Left ventricle myocardium superior (tissue), 1 donor: ENCODE measurements around the gene ZBTB49. TPM values are rescaled to one million over a fixed set of nuclear protein-coding genes. Genes with fewer than 3 reads are reported as not detected.

Experiments
- ATAC-seq: fragments of 200-7000 bp; cut with Tn5 transposase; one replicate; pipeline ENCODE4 v1.9.1; 2020; ENCODE audit warnings: mild to moderate bottlenecking, moderate library complexity
- DNase-seq: peaks from one replicate; pipeline ENCODE4 v3.0.0-alpha.2; 2020
- intact Hi-C: fragments of 100-400 bp; cut with micrococcal nuclease; formaldehyde crosslinking; loops from one replicate; pipeline ENCODE4 v1.11.0; 2022
- total RNA-seq: library from RNA; stranded (reverse); fragmentation: NEBNext Ultra II Directional; extraction: Animal tissue kit (Norgen Biotek cat#: 25700); gene quantifications from one replicate; pipeline ENCODE4 v1.2.1, GENCODE V29; 2021
- donor health status: DM: no; HTN: yes; CAD: no; lungs with severe emphysema.

The ZBTB49 gene
- total RNA-seq, 1 donor from 2014 or later, result 3.8 TPM

- no peak for ATAC-seq
Measured at GRCh38 chr4:4320951-4321714, 31.1 kb downstream of the ZBTB49 start.

GRCh38 chr4:4321951-4322688 lies 32.1 kb downstream of the ZBTB49 start:
- DNase-seq (no peak), ATAC-seq (no peak)
- intact Hi-C loops, result no loop called here

More at GRCh38 chr4:4320951-4321714, 31.1 kb downstream of the ZBTB49 start:
- intact Hi-C loops, result no loop called here
- DNase-seq, result no peak

- intact Hi-C loops, result no loop called here
- DNase-seq, result no peak
- ATAC-seq, result peak; percentile 16
Measured at GRCh38 chr4:4323705-4324534, 33.9 kb downstream of the ZBTB49 start.

DNA sequence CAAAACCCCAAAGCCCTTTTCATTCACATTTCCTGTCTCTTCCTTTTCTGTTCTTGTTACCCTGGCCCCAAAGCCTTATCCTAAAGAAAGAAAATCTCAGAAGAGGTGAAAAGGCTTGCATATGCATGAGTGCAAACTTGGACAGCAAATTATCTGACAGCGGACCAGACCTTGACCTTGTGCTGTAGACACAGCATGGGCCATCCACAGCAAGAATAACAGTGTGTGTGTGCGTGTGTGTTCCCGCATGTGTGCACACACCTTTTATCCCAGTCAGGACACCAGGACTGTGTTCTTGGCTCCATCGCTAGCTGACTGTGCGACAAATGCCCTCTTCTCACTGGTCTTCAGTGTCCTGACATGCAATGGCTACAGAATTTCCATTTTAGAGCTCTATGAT lies 35.3 kb downstream of the ZBTB49 start:
- ATAC-seq (no peak), DNase-seq (no peak)
- intact Hi-C loops, result no loop called here

- DNase-seq, result no peak
- ATAC-seq, result no peak
- intact Hi-C loops, result no loop called here
Measured at GRCh38 chr4:4326166-4326565, 36.1 kb downstream of the ZBTB49 start.

DNA sequence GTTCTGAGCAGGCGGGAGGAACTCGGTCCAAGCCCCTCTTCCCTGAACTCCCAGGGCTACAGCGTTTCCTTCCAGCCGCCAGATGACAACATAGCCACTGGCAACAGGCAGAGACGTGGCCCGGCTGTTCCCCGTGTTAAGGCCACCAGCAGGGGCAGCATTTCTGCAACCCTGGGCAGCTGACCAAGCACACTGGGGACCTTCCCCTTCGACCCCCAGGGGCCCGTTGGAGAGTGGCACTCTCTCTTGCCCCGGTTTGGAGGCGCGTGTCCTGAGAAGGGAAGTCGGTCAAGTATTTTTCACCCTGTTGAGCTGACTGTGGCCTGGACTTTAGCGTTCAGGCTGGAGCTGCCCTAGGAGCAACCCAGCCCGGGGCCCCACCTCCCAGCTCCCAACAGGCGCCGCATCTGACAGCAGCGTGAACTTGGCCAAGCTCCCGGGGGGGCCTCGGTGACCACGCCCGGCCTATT lies 37.6 kb downstream of the ZBTB49 start:
- peak; percentile 67 for DNase-seq
- peak; percentile 85 for ATAC-seq
- intact Hi-C loops, result no loop called here

GRCh38 chr4:4328206-4328605 lies 38.2 kb downstream of the ZBTB49 start:
- no peak for DNase-seq
- no peak for ATAC-seq
- intact Hi-C loops, result no loop called here

DNA sequence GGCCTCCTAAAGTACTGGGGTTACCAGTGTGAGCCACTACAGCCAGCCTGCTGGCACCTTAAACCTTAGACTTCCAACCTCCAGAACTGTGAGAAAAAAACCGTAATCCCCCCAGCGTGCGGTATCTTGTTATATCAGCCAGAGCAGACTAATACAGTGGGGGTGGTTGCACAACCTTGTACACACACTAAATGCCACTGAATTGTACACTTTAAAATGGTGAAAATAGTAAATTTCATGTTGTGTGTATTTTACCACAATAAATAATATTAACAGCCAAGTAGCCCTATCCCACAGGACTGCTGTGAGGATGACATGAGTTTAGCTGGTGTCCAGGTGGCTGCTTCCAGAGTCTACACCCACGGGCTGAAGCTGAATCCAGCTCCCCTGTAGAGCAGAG lies 38.8 kb downstream of the ZBTB49 start:
- no peak for DNase-seq
- intact Hi-C loops, result no loop called here

GRCh38 chr4:4329496-4329895 lies 39.4 kb downstream of the ZBTB49 start:
- intact Hi-C loops, result no loop called here
- no peak for ATAC-seq
- no peak for DNase-seq

More for the DNA sequence above, 38.8 kb downstream of the ZBTB49 start:
- no peak for ATAC-seq

GRCh38 chr4:4330794-4331193 lies 40.7 kb downstream of the ZBTB49 start:
- ATAC-seq, result no peak
- intact Hi-C loops, result loop anchor here (5.0 kb wide), 1 partner anchor 78 kb away; no protein-coding TSS in a partner anchor
- DNase-seq, result no peak

DNA sequence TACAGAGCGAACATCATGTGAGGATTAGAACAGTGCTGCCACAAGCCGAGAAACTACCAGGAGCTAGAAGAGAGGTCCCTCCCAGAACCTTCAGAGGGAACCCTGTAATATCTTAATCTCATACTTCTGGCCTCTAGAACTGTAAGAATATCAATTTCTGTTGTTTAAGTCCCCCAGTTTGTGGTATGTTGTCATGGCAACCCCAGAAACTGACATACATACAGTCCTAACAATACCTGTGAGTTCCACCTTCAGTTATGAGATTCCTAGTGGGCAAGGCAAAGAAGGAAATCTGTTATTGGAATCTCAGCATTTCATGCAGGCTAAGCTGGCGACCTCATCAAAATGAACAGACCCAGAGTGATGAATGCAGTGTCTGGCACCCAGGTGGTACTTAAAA lies 42.5 kb downstream of the ZBTB49 start:
- DNase-seq (no peak), ATAC-seq (no peak)
- intact Hi-C loops, result loop anchor here (5.0 kb wide), 1 partner anchor 80 kb away; no protein-coding TSS in a partner anchor

DNA sequence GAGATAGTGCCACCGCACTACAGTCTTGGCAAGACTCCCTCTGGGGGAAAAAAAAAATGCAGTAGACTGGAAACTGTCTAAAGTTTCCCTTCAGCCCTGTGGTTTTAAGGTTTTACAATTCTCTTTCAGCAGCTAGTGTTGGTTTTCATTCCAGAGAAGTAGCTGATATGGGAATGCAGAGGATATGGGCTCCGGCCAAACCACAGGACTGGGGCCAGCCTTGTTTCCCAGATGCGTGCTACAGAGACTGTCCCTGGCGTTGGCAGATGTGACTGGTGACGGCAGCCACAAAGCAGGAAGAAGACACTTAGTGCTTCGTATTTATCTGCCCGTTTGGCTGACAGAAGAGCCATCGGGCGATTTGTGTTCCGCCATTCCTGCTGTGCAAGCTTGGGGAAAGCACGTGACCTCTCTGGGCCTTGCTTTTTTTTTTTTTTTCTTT lies 43.2 kb downstream of the ZBTB49 start:
- ATAC-seq (peak; percentile 84), DNase-seq (peak; percentile 67)
- intact Hi-C loops, result loop anchor here (5.0 kb wide), 1 partner anchor 81 kb away; no protein-coding TSS in a partner anchor

DNA sequence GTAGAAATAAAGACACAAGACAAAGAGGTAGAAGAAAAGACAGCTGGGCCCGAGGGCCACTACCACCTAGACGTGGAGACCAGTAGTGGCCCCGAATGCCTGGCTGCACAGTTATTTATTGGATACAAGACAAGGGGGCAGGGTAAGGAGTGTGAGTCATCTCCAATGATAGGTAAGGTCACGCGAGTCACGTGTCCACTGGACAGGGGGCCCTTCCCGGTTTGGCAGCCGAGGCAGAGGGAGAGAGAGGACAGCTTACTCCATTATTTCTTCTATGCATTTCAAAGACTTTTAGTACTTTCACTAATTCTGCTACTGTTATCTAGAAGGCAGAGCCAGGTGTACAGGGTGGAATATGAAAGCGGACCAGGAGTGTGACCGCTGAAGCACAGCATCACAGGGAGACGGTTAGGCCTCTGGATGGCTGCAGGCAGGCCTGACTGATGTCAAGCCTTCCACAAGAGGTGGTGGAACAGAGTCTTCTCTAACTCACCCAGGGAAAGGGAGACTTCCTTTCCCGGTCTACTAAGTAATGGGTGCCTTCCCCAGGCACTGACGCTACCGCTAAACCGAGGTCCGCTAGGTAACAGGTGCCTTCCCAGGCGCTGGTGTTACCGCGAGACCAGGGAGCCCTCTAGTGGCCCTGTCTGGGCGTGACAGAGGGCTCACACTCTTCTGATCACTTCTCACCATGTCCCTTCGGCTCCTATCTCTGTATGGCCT lies 44.9 kb downstream of the ZBTB49 start:
- intact Hi-C loops, result loop anchor here (5.0 kb wide), 1 partner anchor 83 kb away; no protein-coding TSS in a partner anchor
- DNase-seq (peak; percentile 80), ATAC-seq (peak; percentile 62)

DNA sequence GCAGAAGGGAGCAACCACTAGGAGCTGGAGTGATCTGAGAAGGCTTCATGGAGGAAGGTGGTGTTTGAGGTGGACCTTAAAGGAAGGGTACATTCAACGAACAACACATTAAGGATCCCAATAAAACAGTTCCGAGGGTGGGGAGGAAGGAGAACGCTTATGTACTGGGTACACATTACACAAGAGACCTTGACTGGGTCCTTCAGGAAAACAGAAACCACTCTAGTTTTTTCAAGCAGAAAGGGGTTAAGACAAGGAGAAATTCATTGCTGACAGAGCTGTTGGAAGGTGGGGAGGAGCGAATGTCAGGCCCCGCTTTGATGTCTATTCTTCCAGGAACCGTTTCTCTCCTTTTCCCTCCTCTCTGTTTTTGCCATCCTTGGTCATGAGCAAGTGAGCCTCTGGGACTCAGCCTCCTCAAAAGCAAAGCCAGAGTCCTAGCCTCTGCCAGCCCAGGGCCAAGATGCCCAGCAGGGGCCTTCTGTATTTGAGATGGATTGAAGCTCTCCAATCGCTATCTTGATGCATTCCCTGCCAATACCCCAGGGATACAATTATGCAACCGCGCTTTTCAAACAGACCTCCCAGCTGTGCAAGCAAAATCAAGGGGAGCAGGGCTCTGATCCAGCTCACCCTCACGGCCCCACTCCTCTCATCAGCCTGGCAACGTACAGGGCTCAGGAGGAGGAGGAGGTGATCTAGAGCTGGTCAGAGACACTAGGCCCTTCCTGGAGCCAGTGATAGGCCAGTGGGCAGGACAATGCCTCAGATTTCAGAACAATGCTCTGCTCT lies 48.4 kb downstream of the ZBTB49 start:
- DNase-seq (no peak), ATAC-seq (no peak)
- intact Hi-C loops, result no loop called here

DNA sequence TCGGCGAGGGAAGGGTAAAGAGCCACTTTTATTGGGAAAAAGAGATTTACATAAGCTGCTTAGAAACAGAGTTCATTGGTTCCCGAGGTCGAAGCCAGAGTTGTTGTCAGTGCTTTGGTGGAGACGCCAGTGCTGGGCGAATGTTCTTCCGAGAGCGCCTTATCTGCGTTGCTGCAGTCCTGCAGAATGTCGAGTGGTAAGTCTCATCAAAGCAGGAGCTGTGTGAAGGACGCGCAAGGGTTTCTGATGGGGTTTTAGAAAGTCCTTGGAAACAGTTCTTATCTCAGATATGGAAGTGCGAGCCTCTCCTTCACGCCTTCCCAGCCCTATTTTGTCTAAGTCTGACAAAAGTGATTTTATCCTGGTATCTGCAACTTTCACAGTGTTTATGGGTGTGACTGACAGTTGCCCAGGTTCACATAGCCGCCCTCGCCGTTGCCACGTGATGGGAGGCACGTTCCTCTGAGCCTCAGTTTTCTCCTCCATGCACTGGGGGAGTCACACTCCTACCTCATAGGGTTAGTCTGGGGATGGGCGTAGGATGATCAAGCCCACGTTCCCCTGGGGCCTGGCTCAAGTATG lies 49.5 kb downstream of the ZBTB49 start:
- DNase-seq (no peak), ATAC-seq (peak; percentile 73)
- intact Hi-C loops, result no loop called here

DNA sequence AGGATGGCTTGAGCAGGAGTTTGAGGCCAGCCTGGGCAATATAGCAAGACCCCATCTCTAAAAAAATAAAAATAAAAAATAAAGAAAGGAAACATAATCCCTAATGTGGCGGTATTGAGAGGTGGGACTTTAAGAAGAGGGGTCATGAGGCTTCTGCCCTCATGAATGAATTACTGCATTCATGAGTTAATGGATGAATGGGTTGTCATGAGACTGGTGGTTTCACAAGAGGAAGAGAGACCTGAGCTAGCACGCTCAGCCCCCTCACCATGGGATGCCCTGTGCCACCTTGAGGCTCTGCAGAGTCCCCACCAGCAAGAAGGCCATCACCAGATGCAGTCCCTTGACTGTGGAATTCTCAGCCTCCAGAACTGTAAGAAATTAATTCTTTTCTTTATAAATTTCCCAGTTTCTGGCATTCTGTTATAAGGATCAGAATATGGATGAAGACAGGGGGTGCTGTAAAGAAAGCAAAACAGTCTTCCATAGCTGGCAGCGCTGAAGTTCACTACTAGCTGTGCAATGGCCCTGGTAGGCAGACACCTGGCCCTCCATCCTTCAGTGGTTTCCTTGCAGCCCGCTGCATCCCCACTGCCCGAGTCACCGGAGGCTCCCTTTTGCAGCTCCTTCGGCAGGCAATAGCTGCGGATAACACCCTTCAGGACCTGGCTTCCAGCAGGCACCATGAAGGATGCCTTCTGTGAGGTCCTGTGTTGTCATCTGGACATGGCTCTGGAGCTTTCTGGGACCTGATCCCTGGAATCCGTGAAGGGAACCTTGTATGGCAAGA lies 52.0 kb downstream of the ZBTB49 start:
- ATAC-seq (no peak), DNase-seq (no peak)
- intact Hi-C loops, result no loop called here

- intact Hi-C loops, result no loop called here
- no peak for ATAC-seq
Measured at GRCh38 chr4:4343038-4343437, 53.0 kb downstream of the ZBTB49 start.

More at GRCh38 chr4:4343038-4343437, 53.0 kb downstream of the ZBTB49 start:
- no peak for DNase-seq
